Testis (tissue), 2 donors: ENCODE measurements around the gene EEF2KMT.

ENCODE experiments used
- CTCF ChIP-seq, 3 experiments: fragments of 450-650 bp in 2 of 3; fragments of 200-600 bp in 1 of 3; sonication (generic) in 1 of 3; IDR thresholded peaks; one replicate each; pipeline ENCODE4 v1.5.1; 2016 to 2019; ENCODE audit warnings: antibody characterized with exemption in 3 of 3, mild to moderate bottlenecking in 2 of 3, moderate library complexity in 1 of 3
- POLR2A ChIP-seq: fragments of 450-650 bp; IDR thresholded peaks from one replicate; pipeline ENCODE4 v1.6.1; 2017; ENCODE audit warnings: antibody characterized with exemption, mild to moderate bottlenecking, moderate library complexity

GRCh38 chr16:5143761-5144620 lies 46.4 kb upstream of the EEF2KMT start:
- TF ChIP-seq CTCF (IDR thresholded peaks at IDR 0.05) (no peak), POLR2A (no peak)
